Muscle of back (tissue), 13 donors: ENCODE measurements around the gene FBXO30. TPM values are rescaled to one million over a fixed set of nuclear protein-coding genes. Genes with fewer than 3 reads are reported as not detected.

ENCODE experiments used
- DNase-seq, 3 donors: peaks; one replicate each; pipeline versions ENCODE4 v3.0.0 to v3.0.0-alpha.2; 2013
- long read RNA-seq, 9 donors: transcript quantifications; one replicate each; lab custom pipeline, GENCODE V29; 2026
- polyA plus RNA-seq, 10 donors: library from polyadenylated mRNA; unstranded; fragments of 120-200 nt; gene quantifications; one replicate each; pipeline ENCODE4 v1.2.1, GENCODE V29; 2013; ENCODE audit not compliant: insufficient read length in 10 of 10

FBXO30 gene
- 10 to 100 TPM in 7 of 10 donors, 1 to 10 TPM in 3; 8.8 to 14.4 (median 11.1) TPM for polyA plus RNA-seq
- long read RNA-seq, donor 1, full-length matches to known transcripts, result 1 of 10 reads
- long read RNA-seq, donor 1, partial matches to known transcripts, result 9 of 10 reads
- long read RNA-seq, donor 1, other reads (novel, unspliced or antisense), result 0 of 10 reads
- long read RNA-seq, donor 2, full-length matches to known transcripts, result 1 of 1 reads
- long read RNA-seq, donor 2, partial matches to known transcripts, result 0 of 1 reads
- long read RNA-seq, donor 2, other reads (novel, unspliced or antisense), result 0 of 1 reads
- long read RNA-seq, donor 3, result 0 reads
- long read RNA-seq, donor 4, full-length matches to known transcripts, result 1 of 1 reads
- long read RNA-seq, donor 4, partial matches to known transcripts, result 0 of 1 reads
- long read RNA-seq, donor 4, other reads (novel, unspliced or antisense), result 0 of 1 reads
- long read RNA-seq, donor 5, full-length matches to known transcripts, result 1 of 12 reads
- long read RNA-seq, donor 5, partial matches to known transcripts, result 11 of 12 reads
- long read RNA-seq, donor 5, other reads (novel, unspliced or antisense), result 0 of 12 reads
- long read RNA-seq, donor 6, full-length matches to known transcripts, result 1 of 8 reads
- long read RNA-seq, donor 6, partial matches to known transcripts, result 7 of 8 reads
- long read RNA-seq, donor 6, other reads (novel, unspliced or antisense), result 0 of 8 reads
- long read RNA-seq, donor 7, full-length matches to known transcripts, result 1 of 8 reads
- long read RNA-seq, donor 7, partial matches to known transcripts, result 7 of 8 reads
- long read RNA-seq, donor 7, other reads (novel, unspliced or antisense), result 0 of 8 reads
- long read RNA-seq, donor 8, full-length matches to known transcripts, result 2 of 7 reads
- long read RNA-seq, donor 8, partial matches to known transcripts, result 5 of 7 reads
- long read RNA-seq, donor 8, other reads (novel, unspliced or antisense), result 0 of 7 reads
- long read RNA-seq, donor 9, result 0 reads

GRCh38 chr6:145814501-145815308 is at the start of gene FBXO30:
TSS of gene FBXO30 (minus strand) at chr6:145814795. CDS start at chr6:145806405, 8,390 bp downstream.
- peak; percentile 91 to 98 (median 95) for DNase-seq

GRCh38 chr6:145863988-145864616 is 49.5 kb upstream of the FBXO30 start:
- DNase-seq, result no peak

GRCh38 chr6:145863366-145863765 is 48.8 kb upstream of the FBXO30 start:
- no peak for DNase-seq

GRCh38 chr6:145860562-145860961 is 46.0 kb upstream of the FBXO30 start:
- no peak for DNase-seq

GRCh38 chr6:145850671-145851070 is 36.1 kb upstream of the FBXO30 start:
- DNase-seq, result peak; percentile 22 to 38 (median 26)

- no peak for DNase-seq
These were observed 33.9 kb upstream of the FBXO30 start for GRCh38 chr6:145848541-145848940.

- no peak for DNase-seq
These were observed 31.0 kb upstream of the FBXO30 start for GRCh38 chr6:145845557-145845956.

GRCh38 chr6:145844933-145845540 is 30.4 kb upstream of the FBXO30 start:
- peak in 1 of 3 donors; percentile 10 for DNase-seq

GRCh38 chr6:145842693-145843546 is 28.3 kb upstream of the FBXO30 start:
- no peak for DNase-seq

- DNase-seq, result no peak
These were observed 27.1 kb upstream of the FBXO30 start for GRCh38 chr6:145841668-145842067.

GRCh38 chr6:145839653-145840052 is 25.1 kb upstream of the FBXO30 start:
- DNase-seq, result no peak

- DNase-seq, result no peak
These were observed 23.7 kb upstream of the FBXO30 start for GRCh38 chr6:145838305-145838704.

GRCh38 chr6:145836772-145837171 is 22.2 kb upstream of the FBXO30 start:
- DNase-seq, result no peak

GRCh38 chr6:145836170-145836569 is 21.6 kb upstream of the FBXO30 start:
- DNase-seq, result peak in 1 of 3 donors; percentile 15

GRCh38 chr6:145830612-145831011 is 16.0 kb upstream of the FBXO30 start:
- DNase-seq, result no peak

GRCh38 chr6:145829950-145830349 is 15.4 kb upstream of the FBXO30 start:
- no peak for DNase-seq

- DNase-seq, result no peak
These were observed 14.5 kb upstream of the FBXO30 start for GRCh38 chr6:145829102-145829501.

GRCh38 chr6:145824344-145824743 is 9.7 kb upstream of the FBXO30 start:
- no peak for DNase-seq

GRCh38 chr6:145823328-145823944 is 8.8 kb upstream of the FBXO30 start:
- no peak for DNase-seq
